DMS53 treated with DMSO at 0.1 percent for 48 hours (cell line): ENCODE results near the gene TAF11.
"Not testable (repeated sequence)": the region's sequence is repeated elsewhere in the genome, so short reads cannot be mapped to it uniquely, and the experiment has no call there.

Source experiments
- DNase-seq: peaks from one replicate; lab custom pipeline; 2025; ENCODE audit not compliant: unreplicated experiment; lab: John Stamatoyannopoulos, UW

TAF11 gene

GRCh38 chr6:34867484-34867883, 20.4 kb downstream of the TAF11 start:
- no peak for DNase-seq

GRCh38 chr6:34866509-34866908, 21.3 kb downstream of the TAF11 start:
- DNase-seq = no peak

- no peak for DNase-seq
Measured at GRCh38 chr6:34865107-34865506, 22.7 kb downstream of the TAF11 start.

GRCh38 chr6:34864007-34864406, 23.8 kb downstream of the TAF11 start:
- no peak for DNase-seq

- no peak for DNase-seq
Measured at GRCh38 chr6:34860776-34861175, 27.1 kb downstream of the TAF11 start.

GRCh38 chr6:34859951-34860350, 27.9 kb downstream of the TAF11 start:
- DNase-seq = no peak

GRCh38 chr6:34858681-34859080, 29.2 kb downstream of the TAF11 start:
- DNase-seq = no peak

GRCh38 chr6:34855463-34855862, 32.4 kb downstream of the TAF11 start:
- DNase-seq = no peak

GRCh38 chr6:34852406-34853085, 35.3 kb downstream of the TAF11 start:
- no peak for DNase-seq

- no peak for DNase-seq
Measured at GRCh38 chr6:34851361-34851760, 36.5 kb downstream of the TAF11 start.

GRCh38 chr6:34849066-34849465, 38.8 kb downstream of the TAF11 start:
- not testable (repeated sequence) for DNase-seq

- DNase-seq = no peak
Measured at GRCh38 chr6:34839666-34840352, 48.0 kb downstream of the TAF11 start.

GRCh38 chr6:34837528-34837927, 50.3 kb downstream of the TAF11 start:
- DNase-seq = no peak

- DNase-seq = no peak
Measured at GRCh38 chr6:34836451-34836850, 51.4 kb downstream of the TAF11 start.

GRCh38 chr6:34836008-34836407, 51.8 kb downstream of the TAF11 start:
- no peak for DNase-seq

GRCh38 chr6:34834789-34835518, 52.9 kb downstream of the TAF11 start:
- no peak for DNase-seq

- DNase-seq = no peak
Measured at GRCh38 chr6:34832942-34833341, 54.9 kb downstream of the TAF11 start.

- DNase-seq = no peak
Measured at GRCh38 chr6:34829137-34829536, 58.7 kb downstream of the TAF11 start.
